Keratinocyte (primary cell): ENCODE measurements around the gene MEGF8.

Source experiments
- EZH2 ChIP-seq: IDR thresholded peaks from one replicate; pipeline ENCODE4 v1.6.1; 2012; ENCODE audit warnings: inconsistent platforms, mild to moderate bottlenecking, low read length, moderate library complexity
- TF ChIP-seq, protein P1 (sequence below), 3 experiments: IDR thresholded peaks in 1 of 3; conservative IDR thresholded peaks in 1 of 3; optimal IDR thresholded peaks in 1 of 3; 2 replicates in 2 of 3; 3 replicates in 1 of 3; pipeline versions ENCODE3 to v1.5.1; 2011; ENCODE audit warnings: low read length in 3 of 3, mild to moderate bottlenecking in 3 of 3, moderate library complexity in 2 of 3, control low read depth in 1 of 3, inconsistent platforms in 1 of 3; ENCODE audit not compliant: insufficient read depth in 2 of 3; ENCODE audit errors: extremely low read depth in 1 of 3

DNA sequence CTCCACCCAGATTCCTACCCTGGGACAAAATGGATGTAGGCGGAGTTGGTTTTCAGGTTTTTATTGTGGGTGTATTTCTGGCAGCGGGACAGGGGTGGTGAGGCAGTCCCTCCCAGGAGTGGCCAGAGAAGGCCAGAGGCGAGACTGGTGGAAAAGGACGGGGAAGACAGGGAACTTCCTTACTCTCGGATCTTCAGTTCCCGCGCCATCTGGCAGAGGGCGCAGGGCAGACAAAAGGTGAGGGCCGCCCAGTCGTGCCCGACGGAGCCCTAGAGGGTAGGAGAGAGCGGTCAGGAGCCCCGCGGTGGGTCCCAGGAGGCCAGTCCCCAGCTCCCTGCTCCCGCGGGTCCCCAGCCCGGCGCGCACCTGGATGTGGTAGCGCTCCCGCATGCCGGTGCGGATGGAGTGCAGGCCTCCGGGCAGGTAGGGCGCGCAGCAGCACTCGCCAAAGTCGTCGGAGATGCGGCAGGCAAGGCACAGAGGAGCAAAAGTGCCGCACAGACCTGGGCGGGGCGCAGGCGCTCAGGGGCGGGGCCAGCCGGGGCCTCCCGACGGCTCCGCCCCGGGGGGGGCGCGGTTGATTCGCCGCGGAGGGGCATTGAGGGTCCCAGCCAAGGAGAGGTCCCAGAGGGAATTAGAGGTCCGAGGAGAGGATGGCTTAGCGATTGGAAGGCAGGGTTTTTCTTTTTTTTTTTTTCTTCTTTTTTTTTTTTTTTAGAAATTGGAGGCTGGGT lies 61.7 kb downstream of the MEGF8 start:
- TF ChIP-seq, protein P1, sequence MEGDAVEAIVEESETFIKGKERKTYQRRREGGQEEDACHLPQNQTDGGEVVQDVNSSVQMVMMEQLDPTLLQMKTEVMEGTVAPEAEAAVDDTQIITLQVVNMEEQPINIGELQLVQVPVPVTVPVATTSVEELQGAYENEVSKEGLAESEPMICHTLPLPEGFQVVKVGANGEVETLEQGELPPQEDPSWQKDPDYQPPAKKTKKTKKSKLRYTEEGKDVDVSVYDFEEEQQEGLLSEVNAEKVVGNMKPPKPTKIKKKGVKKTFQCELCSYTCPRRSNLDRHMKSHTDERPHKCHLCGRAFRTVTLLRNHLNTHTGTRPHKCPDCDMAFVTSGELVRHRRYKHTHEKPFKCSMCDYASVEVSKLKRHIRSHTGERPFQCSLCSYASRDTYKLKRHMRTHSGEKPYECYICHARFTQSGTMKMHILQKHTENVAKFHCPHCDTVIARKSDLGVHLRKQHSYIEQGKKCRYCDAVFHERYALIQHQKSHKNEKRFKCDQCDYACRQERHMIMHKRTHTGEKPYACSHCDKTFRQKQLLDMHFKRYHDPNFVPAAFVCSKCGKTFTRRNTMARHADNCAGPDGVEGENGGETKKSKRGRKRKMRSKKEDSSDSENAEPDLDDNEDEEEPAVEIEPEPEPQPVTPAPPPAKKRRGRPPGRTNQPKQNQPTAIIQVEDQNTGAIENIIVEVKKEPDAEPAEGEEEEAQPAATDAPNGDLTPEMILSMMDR (optimal IDR thresholded peaks at IDR 0.05 in 1 of 3, IDR thresholded peaks at IDR 0.05 in 1 of 3, conservative IDR thresholded peaks at IDR 0.05 in 1 of 3; ENCODE audit: extremely low read depth in 1 of 3, insufficient read depth in 2 of 3, low read length in 3 of 3): peak; percentile 60 to 66 (median 61)
- TF ChIP-seq EZH2: no peak
